HEK293 (cell line): ENCODE measurements around the gene HLF.

Experiments used
- CTCF ChIA-PET: fragments of 350-600 bp; formaldehyde crosslinking; extraction: SDS; loops from one replicate; lab custom pipeline; 2021; ENCODE audit warnings: antibody characterized with exemption; lab: Yijun Ruan, JAX
- POLR2A ChIA-PET: fragments of 300-600 bp; formaldehyde crosslinking; extraction: SDS; loops from one replicate; lab custom pipeline; 2020; ENCODE audit warnings: antibody characterized with exemption, inconsistent platforms; lab: Yijun Ruan, JAX
- H3K27ac ChIP-seq: fragments of 200-500 bp; sonication (Bioruptor generic); 2 replicates; pipeline ENCODE4 v1.5.1; 2014; ENCODE audit warnings: low read depth, low read length, control low read depth, inconsistent platforms; ENCODE audit errors: extremely low read depth
- H3K36me3 ChIP-seq, 2 experiments: fragments of 200-500 bp in 1 of 2; sonication (Bioruptor generic) in 1 of 2; 1 replicate in 1 of 2; 2 replicates in 1 of 2; pipeline ENCODE4 v1.5.1; 2014 to 2017; ENCODE audit warnings: inconsistent platforms in 2 of 2, low read length in 2 of 2; ENCODE audit not compliant: control insufficient read depth in 2 of 2, insufficient read depth in 1 of 2
- H3K4me1 ChIP-seq: fragments of 200-500 bp; sonication (Bioruptor generic); 2 replicates; pipeline ENCODE4 v1.5.1; 2014; ENCODE audit warnings: mild to moderate bottlenecking, low read length, inconsistent platforms; ENCODE audit not compliant: control insufficient read depth, insufficient read depth
- H3K4me3 ChIP-seq: 2 replicates; pipeline ENCODE4 v1.5.1; 2011; ENCODE audit warnings: low read depth, mild to moderate bottlenecking, control low read depth, low read length, moderate library complexity
- H3K9me3 ChIP-seq: fragments of 200-500 bp; sonication (Bioruptor generic); 2 replicates; pipeline ENCODE4 v1.5.1; 2014; ENCODE audit warnings: low read depth, low read length, inconsistent platforms; ENCODE audit not compliant: control insufficient read depth, insufficient read depth
- CTCF ChIP-seq: fragments of 450-650 bp; formaldehyde crosslinking; IDR thresholded peaks from 2 replicates; pipeline ENCODE4 v1.5.1; 2016; ENCODE audit warnings: missing biosample characterization, missing genetic modification characterization
- GLI2 ChIP-seq: fragments of 450-650 bp; formaldehyde crosslinking; IDR thresholded peaks from 2 replicates; pipeline ENCODE4; 2017; ENCODE audit warnings: missing biosample characterization, missing genetic modification characterization, low read depth, borderline replicate concordance
- GLI4 ChIP-seq: fragments of 450-650 bp; formaldehyde crosslinking; IDR thresholded peaks from 2 replicates; pipeline ENCODE4 v1.5.1; 2016; ENCODE audit warnings: missing biosample characterization, missing genetic modification characterization
- ZBTB26 ChIP-seq: fragments of 450-650 bp; formaldehyde crosslinking; optimal IDR thresholded peaks from 2 replicates; pipeline ENCODE3; 2016; ENCODE audit warnings: missing biosample characterization, mild to moderate bottlenecking, missing genetic modification characterization
- ZFHX2 ChIP-seq: fragments of 450-650 bp; formaldehyde crosslinking; conservative IDR thresholded peaks from 2 replicates; pipeline ENCODE4 v1.5.1; 2016; ENCODE audit warnings: missing biosample characterization, missing genetic modification characterization
- ZNF26 ChIP-seq: fragments of 450-650 bp; formaldehyde crosslinking; IDR thresholded peaks from 2 replicates; pipeline ENCODE4 v1.5.1; 2016; ENCODE audit warnings: missing biosample characterization, missing genetic modification characterization
- ZNF37A ChIP-seq: fragments of 450-650 bp; IDR thresholded peaks from 2 replicates; pipeline ENCODE4 v1.5.1; 2018; ENCODE audit warnings: missing biosample characterization, missing genetic modification characterization
- ZNF416 ChIP-seq: fragments of 450-650 bp; formaldehyde crosslinking; IDR thresholded peaks from 2 replicates; pipeline ENCODE4 v1.5.1; 2016; ENCODE audit warnings: missing biosample characterization, missing genetic modification characterization
- ZNF610 ChIP-seq: fragments of 450-650 bp; formaldehyde crosslinking; IDR thresholded peaks from 2 replicates; pipeline ENCODE4 v1.5.1; 2016; ENCODE audit warnings: missing biosample characterization, missing genetic modification characterization, borderline replicate concordance
- TF ChIP-seq, protein P1 (sequence below): fragments of 450-650 bp; formaldehyde crosslinking; IDR thresholded peaks from 2 replicates; pipeline ENCODE4 v1.5.1; 2016; ENCODE audit warnings: missing biosample characterization, missing genetic modification characterization, low read depth
- TF ChIP-seq, protein P2 (sequence below): fragments of 450-650 bp; formaldehyde crosslinking; IDR thresholded peaks from 2 replicates; pipeline ENCODE4 v1.5.1; 2017; ENCODE audit warnings: missing biosample characterization, missing genetic modification characterization

The HLF gene

GRCh38 chr17:55348749-55349354 is 84.1 kb downstream of the HLF start (continued):
- no peak for TF ChIP-seq ZNF26 (tag by site-specific recombination)
- peak; percentile 96; the same call in 1 of the 2 replicates for TF ChIP-seq ZNF610 (tag by site-specific recombination)
- no peak for TF ChIP-seq ZNF416 (tag by site-specific recombination)
- peak; percentile 63; the same call in 1 of the 2 replicates for TF ChIP-seq CTCF (tag by site-specific recombination)

DNA sequence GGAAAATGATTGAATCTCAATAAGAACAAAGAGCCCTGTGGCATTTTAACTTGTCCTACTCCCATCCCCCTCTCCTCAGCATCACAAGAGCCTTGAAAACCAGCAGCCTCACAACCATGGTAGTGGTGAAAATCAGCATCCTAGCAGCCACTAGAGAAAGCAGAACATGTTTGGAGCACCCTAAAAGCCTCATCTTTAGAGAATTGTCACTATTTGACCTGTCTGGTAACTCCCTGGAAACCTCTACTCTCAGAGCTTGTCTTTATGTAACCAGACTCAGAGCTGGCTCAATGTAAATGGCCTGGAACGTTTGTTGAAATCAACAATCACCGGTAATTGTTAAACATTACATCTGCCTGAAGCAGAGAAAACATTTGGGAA is 86.1 kb downstream of the HLF start:
- H3K27ac ChIP-seq: no peak overlapping the region

DNA sequence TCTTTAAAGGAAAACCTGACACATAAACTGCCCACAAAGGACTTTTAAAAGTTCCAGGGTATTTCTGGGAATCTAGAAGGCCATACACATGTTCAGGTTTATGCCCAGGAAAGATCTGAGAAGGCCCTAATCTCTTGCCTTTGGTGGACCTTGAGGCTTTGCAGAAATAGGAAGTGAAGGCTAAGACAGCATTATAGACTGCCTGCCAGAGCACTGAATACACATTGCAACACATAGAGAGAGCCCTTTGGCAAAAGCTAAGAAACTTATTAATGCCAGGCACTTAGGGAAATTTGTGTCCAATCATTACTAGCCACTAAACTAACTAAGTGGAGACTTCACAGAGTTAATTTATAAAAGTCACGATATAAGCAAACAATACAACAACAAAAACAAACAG is 86.5 kb downstream of the HLF start:
- POLR2A ChIA-PET: no interaction called here
- Histone ChIP-seq H3K36me3 (no peaks in the 10 kb centered on the region), H3K4me3 (no peak overlapping the region), H3K9me3 (no peaks in the 10 kb centered on the region), H3K27ac (no peak overlapping the region), H3K4me1 (no peaks in the 10 kb centered on the region)
- TF ChIP-seq GLI4 (tag by site-specific recombination): no peak
- CTCF ChIA-PET: interaction anchor here (1.2 to 2.4 kb wide), 4 partner anchors 10 to 358 kb away, joined by 4 to 9 read pairs (median 7); no protein-coding TSS in a partner anchor

More for the DNA sequence above, 86.1 kb downstream of the HLF start:
- ChIA-PET CTCF (interaction anchor here (1.2 to 7.8 kb wide), 5 partner anchors 11 to 358 kb away, joined by 4 to 106 read pairs (median 9); no protein-coding TSS in a partner anchor), POLR2A (no interaction called here)
- H3K4me1 ChIP-seq: no peaks in the 10 kb centered on the region
- no peak overlapping the region for H3K4me3 ChIP-seq
- H3K9me3 ChIP-seq: no peaks in the 10 kb centered on the region
- H3K36me3 ChIP-seq: no peaks in the 10 kb centered on the region
- TF ChIP-seq, protein P1, sequence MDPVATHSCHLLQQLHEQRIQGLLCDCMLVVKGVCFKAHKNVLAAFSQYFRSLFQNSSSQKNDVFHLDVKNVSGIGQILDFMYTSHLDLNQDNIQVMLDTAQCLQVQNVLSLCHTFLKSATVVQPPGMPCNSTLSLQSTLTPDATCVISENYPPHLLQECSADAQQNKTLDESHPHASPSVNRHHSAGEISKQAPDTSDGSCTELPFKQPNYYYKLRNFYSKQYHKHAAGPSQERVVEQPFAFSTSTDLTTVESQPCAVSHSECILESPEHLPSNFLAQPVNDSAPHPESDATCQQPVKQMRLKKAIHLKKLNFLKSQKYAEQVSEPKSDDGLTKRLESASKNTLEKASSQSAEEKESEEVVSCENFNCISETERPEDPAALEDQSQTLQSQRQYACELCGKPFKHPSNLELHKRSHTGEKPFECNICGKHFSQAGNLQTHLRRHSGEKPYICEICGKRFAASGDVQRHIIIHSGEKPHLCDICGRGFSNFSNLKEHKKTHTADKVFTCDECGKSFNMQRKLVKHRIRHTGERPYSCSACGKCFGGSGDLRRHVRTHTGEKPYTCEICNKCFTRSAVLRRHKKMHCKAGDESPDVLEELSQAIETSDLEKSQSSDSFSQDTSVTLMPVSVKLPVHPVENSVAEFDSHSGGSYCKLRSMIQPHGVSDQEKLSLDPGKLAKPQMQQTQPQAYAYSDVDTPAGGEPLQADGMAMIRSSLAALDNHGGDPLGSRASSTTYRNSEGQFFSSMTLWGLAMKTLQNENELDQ (tag by site-specific recombination): no peak
- TF ChIP-seq ZFHX2 (no peak), ZBTB26 (no peak), GLI2 (no peak), ZNF37A (no peak)
- TF ChIP-seq, protein P2, sequence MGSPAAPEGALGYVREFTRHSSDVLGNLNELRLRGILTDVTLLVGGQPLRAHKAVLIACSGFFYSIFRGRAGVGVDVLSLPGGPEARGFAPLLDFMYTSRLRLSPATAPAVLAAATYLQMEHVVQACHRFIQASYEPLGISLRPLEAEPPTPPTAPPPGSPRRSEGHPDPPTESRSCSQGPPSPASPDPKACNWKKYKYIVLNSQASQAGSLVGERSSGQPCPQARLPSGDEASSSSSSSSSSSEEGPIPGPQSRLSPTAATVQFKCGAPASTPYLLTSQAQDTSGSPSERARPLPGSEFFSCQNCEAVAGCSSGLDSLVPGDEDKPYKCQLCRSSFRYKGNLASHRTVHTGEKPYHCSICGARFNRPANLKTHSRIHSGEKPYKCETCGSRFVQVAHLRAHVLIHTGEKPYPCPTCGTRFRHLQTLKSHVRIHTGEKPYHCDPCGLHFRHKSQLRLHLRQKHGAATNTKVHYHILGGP: no peak
